ENCODE results near the gene ACTL10. TPM values are rescaled to one million over a fixed set of nuclear protein-coding genes. Genes with fewer than 3 reads are reported as not detected.

Gene ACTL10
- polyA plus RNA-seq, 2 of the 4 experiments (the other 2 are of a cell fraction) = not detected

DNA sequence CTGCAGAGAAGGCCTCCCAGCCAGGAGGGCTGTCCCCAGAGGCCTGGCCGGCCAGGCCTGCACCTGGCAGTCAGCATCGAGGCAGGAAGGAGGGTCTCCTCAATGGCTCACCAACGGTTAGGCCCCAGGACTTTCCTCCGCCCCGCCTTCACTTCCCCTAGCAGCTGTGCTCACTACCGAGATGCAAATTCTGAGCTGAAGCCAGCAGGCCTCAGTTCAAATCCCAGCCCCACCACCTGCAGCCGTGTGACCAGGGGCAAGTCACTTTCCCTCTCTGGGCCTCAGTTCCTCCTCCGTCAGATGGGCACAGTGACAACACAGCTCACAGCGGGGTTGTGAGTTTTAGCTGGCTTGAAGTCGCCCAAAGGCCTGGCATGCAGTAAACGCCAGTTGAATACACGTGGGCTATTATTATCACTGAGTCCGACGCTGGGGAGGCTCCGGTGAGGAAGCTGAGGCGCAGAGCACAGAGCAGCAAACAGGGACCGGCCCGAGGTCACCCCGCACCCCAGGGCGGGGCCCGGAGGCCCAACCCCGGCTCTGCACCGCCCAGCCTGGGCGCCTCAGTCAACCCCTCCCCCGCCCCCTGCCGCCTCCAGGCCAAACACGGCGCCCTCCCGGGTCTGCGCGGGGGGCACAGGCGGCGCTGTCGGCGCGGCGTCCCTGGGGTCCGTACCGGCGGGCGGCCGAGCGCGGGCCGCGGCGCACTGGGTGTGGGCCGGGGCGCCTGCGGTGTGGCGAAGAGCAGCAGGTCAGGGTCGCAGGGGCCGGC lies 18.8 kb downstream of the ACTL10 start:
- POLR2A ChIA-PET = interaction anchor here (1.1 kb wide), 1 partner anchor 22 kb away, joined by 4 read pairs; no protein-coding TSS in a partner anchor
- peak overlapping the region; percentile 77 to 93 for H3K27ac ChIP-seq
- DNase-seq (ENCODE audit: low read depth in 1 of 2, low spot score in 1 of 2) (peak in 1 of 2 experiments; percentile 48), ATAC-seq (peak; percentile 60 to 63), FAIRE-seq (no peak)
- WGBS (ENCODE audit: missing lambda C conversion rate) = 8% methylated on average over 10 of the region's 53 CpGs
- H3K4me1 ChIP-seq = peaks cover 24% of the 10 kb centered on the region
- peak overlapping the region; percentile 85 for H3K4me3 ChIP-seq
- TF ChIP-seq POLR2AphosphoS2 (conservative IDR thresholded peaks at IDR 0.05; ENCODE audit: low read length) (no peak), EHF (CRISPR knock-in tag; IDR thresholded peaks at IDR 0.05) (no peak)
- TF ChIP-seq, protein P1, sequence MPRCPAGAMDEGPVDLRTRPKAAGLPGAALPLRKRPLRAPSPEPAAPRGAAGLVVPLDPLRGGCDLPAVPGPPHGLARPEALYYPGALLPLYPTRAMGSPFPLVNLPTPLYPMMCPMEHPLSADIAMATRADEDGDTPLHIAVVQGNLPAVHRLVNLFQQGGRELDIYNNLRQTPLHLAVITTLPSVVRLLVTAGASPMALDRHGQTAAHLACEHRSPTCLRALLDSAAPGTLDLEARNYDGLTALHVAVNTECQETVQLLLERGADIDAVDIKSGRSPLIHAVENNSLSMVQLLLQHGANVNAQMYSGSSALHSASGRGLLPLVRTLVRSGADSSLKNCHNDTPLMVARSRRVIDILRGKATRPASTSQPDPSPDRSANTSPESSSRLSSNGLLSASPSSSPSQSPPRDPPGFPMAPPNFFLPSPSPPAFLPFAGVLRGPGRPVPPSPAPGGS (IDR thresholded peaks at IDR 0.05) = peak; percentile 21; the same call in 1 of the 3 replicates
- CTCF ChIA-PET = interaction anchor here (0.6 to 1.8 kb wide), 3 partner anchors 10 to 381 kb away, joined by 3 to 8 read pairs (median 3); no protein-coding TSS in a partner anchor
- no peaks in the 10 kb centered on the region for H3K9me3 ChIP-seq
- H3K4me2 ChIP-seq = peak overlapping the region; percentile 96

DNA sequence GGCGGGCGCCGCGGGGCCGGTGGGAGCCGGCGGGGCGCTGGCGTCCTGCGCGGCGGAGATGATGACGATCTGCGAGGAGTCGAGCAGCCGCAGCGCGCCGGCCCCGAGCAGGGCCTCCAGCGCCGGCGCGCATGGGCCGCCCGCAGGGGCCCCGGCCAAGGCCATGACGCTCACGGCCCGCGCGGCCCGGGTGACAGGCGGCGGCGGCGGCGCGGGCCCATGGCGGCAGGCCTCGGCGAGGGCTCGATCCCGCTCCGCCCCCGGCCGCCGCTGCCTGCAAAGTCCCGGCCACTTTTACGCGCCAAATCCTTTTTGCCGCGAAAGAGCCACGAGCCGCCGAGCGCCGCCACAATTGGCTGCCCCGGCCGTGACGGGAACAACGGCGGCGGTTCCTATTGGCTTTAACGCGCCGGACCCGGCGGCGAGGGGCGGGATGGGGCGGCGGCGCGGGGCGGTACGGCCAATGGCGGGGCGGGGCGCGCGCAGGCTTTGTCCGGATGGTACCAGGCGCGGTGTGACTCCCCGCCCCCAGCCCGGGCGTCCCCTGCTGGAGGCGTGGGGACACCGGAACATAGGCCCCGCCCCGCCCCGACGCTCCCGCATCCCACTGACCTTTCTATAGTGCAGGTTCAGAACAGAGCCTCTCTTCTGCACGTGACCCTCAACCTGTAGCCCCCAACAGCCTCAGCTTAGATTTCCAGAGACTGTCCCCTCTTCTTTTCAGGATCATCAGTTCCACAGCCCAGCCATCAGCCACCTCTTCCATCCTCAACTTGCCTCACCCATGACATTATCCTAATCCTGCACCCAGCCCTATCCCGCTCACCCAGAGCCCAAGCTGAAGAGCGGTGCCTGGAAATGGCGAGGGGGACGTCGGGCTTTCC lies 19.6 kb downstream of the ACTL10 start, which contains the start of gene E2F1:
Gene E2F1, minus strand, starts transcription at position 286 of the 884 bp plus-strand sequence. Its CDS starts 121 bp downstream, at position 165.
- FAIRE-seq (no peak), ATAC-seq (peak; percentile 91 to 96), DNase-seq (ENCODE audit: low read depth in 1 of 2, low spot score in 1 of 2) (peak; percentile 93 to 96)
- H3K4me1 ChIP-seq = peaks cover 24% of the 10 kb centered on the region
- 9% methylated on average over 15 of the region's 101 CpGs for WGBS (ENCODE audit: missing lambda C conversion rate)
- ChIA-PET CTCF (interaction anchor here (1.0 to 1.8 kb wide), 5 partner anchors 11 to 383 kb away, joined by 3 to 8 read pairs (median 3); partner anchors contain the start of gene ZNF341), POLR2A (interaction anchor here (1.1 to 1.3 kb wide), 2 partner anchors 23 kb away, joined by 3 to 4 read pairs; no protein-coding TSS in a partner anchor)
- peak within 1 kb of the TSS; percentile 96 for H3K4me2 ChIP-seq
- H3K4me3 ChIP-seq = peak within 1 kb of the TSS; percentile 85
- no peaks in the 10 kb centered on the region for H3K9me3 ChIP-seq
- H3K27ac ChIP-seq = peak within 1 kb of the TSS; percentile 77 to 93
- TF ChIP-seq JUNB (IDR thresholded peaks at IDR 0.05) (no peak), CHD4 (IDR thresholded peaks at IDR 0.05; ENCODE audit: borderline replicate concordance) (no peak), GATA3 (IDR thresholded peaks at IDR 0.05; ENCODE audit: borderline replicate concordance) (no peak), FOSL2 (IDR thresholded peaks at IDR 0.05) (no peak), FOSL2 (CRISPR knock-in tag; IDR thresholded peaks at IDR 0.05) (no peak), MYC (IDR thresholded peaks at IDR 0.05; ENCODE audit: borderline replicate concordance, low read length) (0 out of 2 replicates have a peak, but pooled peaks have one; percentile 23), SREBF2 (IDR thresholded peaks at IDR 0.05) (no peak), FOSB (CRISPR knock-in tag; IDR thresholded peaks at IDR 0.05) (no peak), HOXA7 (CRISPR knock-in tag; IDR thresholded peaks at IDR 0.05) (no peak), ZC3H11A (IDR thresholded peaks at IDR 0.05) (no peak), NFE2L2 (conservative IDR thresholded peaks at IDR 0.05; ENCODE audit: low read length) (no peak), RCOR1 (IDR thresholded peaks at IDR 0.05; ENCODE audit: low read depth, low read length) (no peak), RNF2 (IDR thresholded peaks at IDR 0.05; ENCODE audit: borderline replicate concordance, low read depth) (no peak), BHLHE40 (IDR thresholded peaks at IDR 0.05; ENCODE audit: low read depth, low read length) (no peak), TFCP2L1 (CRISPR knock-in tag; IDR thresholded peaks at IDR 0.05) (no peak), FOXS1 (CRISPR knock-in tag; IDR thresholded peaks at IDR 0.05) (no peak), PHF8 (IDR thresholded peaks at IDR 0.05; ENCODE audit: borderline replicate concordance, low read depth) (no peak), RFX5 (IDR thresholded peaks at IDR 0.05) (peak; percentile 48; the same call in 1 of the 2 replicates), RAD21 (conservative IDR thresholded peaks at IDR 0.05 in 1 of 2, IDR thresholded peaks at IDR 0.05 in 1 of 2) (no peak), ZSCAN20 (CRISPR knock-in tag; IDR thresholded peaks at IDR 0.05) (no peak), CEBPB (IDR thresholded peaks at IDR 0.05) (no peak), HEYL (CRISPR knock-in tag; IDR thresholded peaks at IDR 0.05) (no peak)
- TF ChIP-seq, protein P2, sequence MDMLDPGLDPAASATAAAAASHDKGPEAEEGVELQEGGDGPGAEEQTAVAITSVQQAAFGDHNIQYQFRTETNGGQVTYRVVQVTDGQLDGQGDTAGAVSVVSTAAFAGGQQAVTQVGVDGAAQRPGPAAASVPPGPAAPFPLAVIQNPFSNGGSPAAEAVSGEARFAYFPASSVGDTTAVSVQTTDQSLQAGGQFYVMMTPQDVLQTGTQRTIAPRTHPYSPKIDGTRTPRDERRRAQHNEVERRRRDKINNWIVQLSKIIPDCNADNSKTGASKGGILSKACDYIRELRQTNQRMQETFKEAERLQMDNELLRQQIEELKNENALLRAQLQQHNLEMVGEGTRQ (IDR thresholded peaks at IDR 0.05) = peak; percentile 40
- TF ChIP-seq, protein P3, sequence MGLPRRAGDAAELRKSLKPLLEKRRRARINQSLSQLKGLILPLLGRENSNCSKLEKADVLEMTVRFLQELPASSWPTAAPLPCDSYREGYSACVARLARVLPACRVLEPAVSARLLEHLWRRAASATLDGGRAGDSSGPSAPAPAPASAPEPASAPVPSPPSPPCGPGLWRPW (IDR thresholded peaks at IDR 0.05) = no peak
- TF ChIP-seq, protein P4, sequence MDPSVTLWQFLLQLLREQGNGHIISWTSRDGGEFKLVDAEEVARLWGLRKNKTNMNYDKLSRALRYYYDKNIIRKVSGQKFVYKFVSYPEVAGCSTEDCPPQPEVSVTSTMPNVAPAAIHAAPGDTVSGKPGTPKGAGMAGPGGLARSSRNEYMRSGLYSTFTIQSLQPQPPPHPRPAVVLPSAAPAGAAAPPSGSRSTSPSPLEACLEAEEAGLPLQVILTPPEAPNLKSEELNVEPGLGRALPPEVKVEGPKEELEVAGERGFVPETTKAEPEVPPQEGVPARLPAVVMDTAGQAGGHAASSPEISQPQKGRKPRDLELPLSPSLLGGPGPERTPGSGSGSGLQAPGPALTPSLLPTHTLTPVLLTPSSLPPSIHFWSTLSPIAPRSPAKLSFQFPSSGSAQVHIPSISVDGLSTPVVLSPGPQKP (IDR thresholded peaks at IDR 0.05; ENCODE audit: low read depth, low read length) = no peak
- TF ChIP-seq, protein P5, sequence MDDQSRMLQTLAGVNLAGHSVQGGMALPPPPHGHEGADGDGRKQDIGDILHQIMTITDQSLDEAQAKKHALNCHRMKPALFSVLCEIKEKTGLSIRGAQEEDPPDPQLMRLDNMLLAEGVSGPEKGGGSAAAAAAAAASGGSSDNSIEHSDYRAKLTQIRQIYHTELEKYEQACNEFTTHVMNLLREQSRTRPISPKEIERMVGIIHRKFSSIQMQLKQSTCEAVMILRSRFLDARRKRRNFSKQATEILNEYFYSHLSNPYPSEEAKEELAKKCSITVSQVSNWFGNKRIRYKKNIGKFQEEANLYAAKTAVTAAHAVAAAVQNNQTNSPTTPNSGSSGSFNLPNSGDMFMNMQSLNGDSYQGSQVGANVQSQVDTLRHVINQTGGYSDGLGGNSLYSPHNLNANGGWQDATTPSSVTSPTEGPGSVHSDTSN (IDR thresholded peaks at IDR 0.05) = no peak
- TF ChIP-seq, protein P6, sequence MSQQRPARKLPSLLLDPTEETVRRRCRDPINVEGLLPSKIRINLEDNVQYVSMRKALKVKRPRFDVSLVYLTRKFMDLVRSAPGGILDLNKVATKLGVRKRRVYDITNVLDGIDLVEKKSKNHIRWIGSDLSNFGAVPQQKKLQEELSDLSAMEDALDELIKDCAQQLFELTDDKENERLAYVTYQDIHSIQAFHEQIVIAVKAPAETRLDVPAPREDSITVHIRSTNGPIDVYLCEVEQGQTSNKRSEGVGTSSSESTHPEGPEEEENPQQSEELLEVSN (IDR thresholded peaks at IDR 0.05; ENCODE audit: borderline replicate concordance, low read depth) = peak; percentile 90

Data from A549 (cell line).